HL-60 (cell line): ENCODE data around the gene ITPRIPL2.

Experiments used
- DNase-seq, 2 experiments: peaks; one replicate each; pipeline ENCODE4 v3.0.0-alpha.2; 2010 to 2020; ENCODE audit warnings: low read depth in 1 of 2, low spot score in 1 of 2
- H3K27ac ChIP-seq: fragments of 250-450 bp; sonication (Bioruptor Pico); replicated peaks from 2 replicates; pipeline ENCODE4 v1.5.1; 2020; ENCODE audit warnings: mild to moderate bottlenecking, moderate library complexity
- H3K27me3 ChIP-seq: fragments of 250-450 bp; sonication (Bioruptor Pico); 2 replicates; pipeline ENCODE4 v1.5.1; 2021; ENCODE audit warnings: mild to moderate bottlenecking, moderate library complexity; ENCODE audit not compliant: insufficient read depth, poor library complexity, severe bottlenecking
- H3K4me3 ChIP-seq: replicated peaks from 2 replicates; pipeline ENCODE4 v1.5.1; 2011; ENCODE audit warnings: mild to moderate bottlenecking, control low read depth, low read length; ENCODE audit not compliant: insufficient read depth
- GABPA ChIP-seq: IDR thresholded peaks from 2 replicates; pipeline ENCODE4 v1.6.1; 2012; ENCODE audit warnings: low read depth
- POLR2AphosphoS5 ChIP-seq: IDR thresholded peaks from 2 replicates; pipeline ENCODE4 v1.6.1; 2012; ENCODE audit warnings: low read depth
- SPI1 ChIP-seq: IDR thresholded peaks from 2 replicates; pipeline ENCODE4 v1.6.1; 2012; ENCODE audit warnings: low read depth, mild to moderate bottlenecking, borderline replicate concordance
- TF ChIP-seq, protein P1 (sequence below): IDR thresholded peaks from one replicate; pipeline ENCODE4 v1.5.1; 2011; ENCODE audit warnings: low read length, control low read depth, inconsistent platforms; ENCODE audit not compliant: insufficient read depth
- TF ChIP-seq, protein P2 (sequence below): IDR thresholded peaks from 2 replicates; pipeline ENCODE4 v1.6.1; 2012; ENCODE audit warnings: low read depth; ENCODE audit not compliant: insufficient replicate concordance

The ITPRIPL2 gene

DNA sequence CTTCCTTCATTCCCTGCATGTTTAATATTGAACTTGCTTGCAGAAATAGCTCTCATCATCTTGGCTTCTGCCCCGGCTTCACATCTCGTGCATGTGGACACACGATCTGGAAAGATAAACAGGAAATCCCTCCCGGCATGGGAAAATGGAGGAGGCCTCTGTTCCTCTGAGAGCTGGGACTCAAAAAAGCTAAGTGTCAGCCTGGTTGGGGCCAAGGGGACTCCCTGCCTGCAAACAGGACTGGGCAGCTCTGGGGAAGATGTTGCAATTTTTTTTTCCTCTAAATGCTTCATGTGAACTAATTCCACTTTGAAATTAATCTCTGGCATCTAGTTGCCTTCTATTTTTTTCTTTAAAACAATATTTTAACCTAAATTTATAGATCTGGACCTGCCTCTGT lies 24.8 kb downstream of the ITPRIPL2 start:
- DNase-seq = no peak
- Histone ChIP-seq H3K4me3 (no peak overlapping the region), H3K27me3 (no peaks in the 10 kb centered on the region), H3K27ac (no peak overlapping the region)
- TF ChIP-seq, protein P1, sequence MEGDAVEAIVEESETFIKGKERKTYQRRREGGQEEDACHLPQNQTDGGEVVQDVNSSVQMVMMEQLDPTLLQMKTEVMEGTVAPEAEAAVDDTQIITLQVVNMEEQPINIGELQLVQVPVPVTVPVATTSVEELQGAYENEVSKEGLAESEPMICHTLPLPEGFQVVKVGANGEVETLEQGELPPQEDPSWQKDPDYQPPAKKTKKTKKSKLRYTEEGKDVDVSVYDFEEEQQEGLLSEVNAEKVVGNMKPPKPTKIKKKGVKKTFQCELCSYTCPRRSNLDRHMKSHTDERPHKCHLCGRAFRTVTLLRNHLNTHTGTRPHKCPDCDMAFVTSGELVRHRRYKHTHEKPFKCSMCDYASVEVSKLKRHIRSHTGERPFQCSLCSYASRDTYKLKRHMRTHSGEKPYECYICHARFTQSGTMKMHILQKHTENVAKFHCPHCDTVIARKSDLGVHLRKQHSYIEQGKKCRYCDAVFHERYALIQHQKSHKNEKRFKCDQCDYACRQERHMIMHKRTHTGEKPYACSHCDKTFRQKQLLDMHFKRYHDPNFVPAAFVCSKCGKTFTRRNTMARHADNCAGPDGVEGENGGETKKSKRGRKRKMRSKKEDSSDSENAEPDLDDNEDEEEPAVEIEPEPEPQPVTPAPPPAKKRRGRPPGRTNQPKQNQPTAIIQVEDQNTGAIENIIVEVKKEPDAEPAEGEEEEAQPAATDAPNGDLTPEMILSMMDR = no peak
- TF ChIP-seq GABPA (no peak), SPI1 (no peak), POLR2AphosphoS5 (no peak)
- TF ChIP-seq, protein P2, sequence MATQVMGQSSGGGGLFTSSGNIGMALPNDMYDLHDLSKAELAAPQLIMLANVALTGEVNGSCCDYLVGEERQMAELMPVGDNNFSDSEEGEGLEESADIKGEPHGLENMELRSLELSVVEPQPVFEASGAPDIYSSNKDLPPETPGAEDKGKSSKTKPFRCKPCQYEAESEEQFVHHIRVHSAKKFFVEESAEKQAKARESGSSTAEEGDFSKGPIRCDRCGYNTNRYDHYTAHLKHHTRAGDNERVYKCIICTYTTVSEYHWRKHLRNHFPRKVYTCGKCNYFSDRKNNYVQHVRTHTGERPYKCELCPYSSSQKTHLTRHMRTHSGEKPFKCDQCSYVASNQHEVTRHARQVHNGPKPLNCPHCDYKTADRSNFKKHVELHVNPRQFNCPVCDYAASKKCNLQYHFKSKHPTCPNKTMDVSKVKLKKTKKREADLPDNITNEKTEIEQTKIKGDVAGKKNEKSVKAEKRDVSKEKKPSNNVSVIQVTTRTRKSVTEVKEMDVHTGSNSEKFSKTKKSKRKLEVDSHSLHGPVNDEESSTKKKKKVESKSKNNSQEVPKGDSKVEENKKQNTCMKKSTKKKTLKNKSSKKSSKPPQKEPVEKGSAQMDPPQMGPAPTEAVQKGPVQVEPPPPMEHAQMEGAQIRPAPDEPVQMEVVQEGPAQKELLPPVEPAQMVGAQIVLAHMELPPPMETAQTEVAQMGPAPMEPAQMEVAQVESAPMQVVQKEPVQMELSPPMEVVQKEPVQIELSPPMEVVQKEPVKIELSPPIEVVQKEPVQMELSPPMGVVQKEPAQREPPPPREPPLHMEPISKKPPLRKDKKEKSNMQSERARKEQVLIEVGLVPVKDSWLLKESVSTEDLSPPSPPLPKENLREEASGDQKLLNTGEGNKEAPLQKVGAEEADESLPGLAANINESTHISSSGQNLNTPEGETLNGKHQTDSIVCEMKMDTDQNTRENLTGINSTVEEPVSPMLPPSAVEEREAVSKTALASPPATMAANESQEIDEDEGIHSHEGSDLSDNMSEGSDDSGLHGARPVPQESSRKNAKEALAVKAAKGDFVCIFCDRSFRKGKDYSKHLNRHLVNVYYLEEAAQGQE = no peak

GRCh38 chr16:19139436-19140091 lies 25.8 kb downstream of the ITPRIPL2 start:
- H3K27ac ChIP-seq = no peak overlapping the region
- TF ChIP-seq POLR2AphosphoS5 (no peak), GABPA (no peak), SPI1 (no peak)
- TF ChIP-seq, protein P2 = no peak
- TF ChIP-seq, protein P1 = no peak
- DNase-seq = no peak
- no peaks in the 10 kb centered on the region for H3K27me3 ChIP-seq
- no peak overlapping the region for H3K4me3 ChIP-seq

DNA sequence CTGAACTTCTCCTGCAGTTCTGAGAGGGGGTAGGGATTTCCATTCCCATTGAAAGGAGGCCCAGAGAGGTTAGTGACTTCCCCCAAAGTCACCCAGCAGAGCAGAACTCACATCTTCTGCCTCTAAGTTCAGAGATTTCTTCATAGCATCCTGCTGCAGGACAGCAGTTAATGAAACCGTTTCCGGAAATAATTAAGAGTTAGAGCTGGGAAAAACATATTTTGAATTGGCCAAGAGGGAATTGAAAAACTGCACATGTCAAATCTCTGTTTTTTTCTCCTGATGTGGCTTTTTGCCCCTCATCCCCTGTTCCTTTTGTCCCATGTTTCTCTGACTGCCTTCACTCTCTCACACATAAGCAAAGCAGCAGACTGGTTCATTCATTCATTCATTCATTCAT lies 26.6 kb downstream of the ITPRIPL2 start:
- DNase-seq = no peak
- TF ChIP-seq SPI1 = no peak
- TF ChIP-seq, protein P2 = no peak
- TF ChIP-seq POLR2AphosphoS5 = no peak
- TF ChIP-seq GABPA = no peak
- TF ChIP-seq, protein P1 = no peak
- Histone ChIP-seq H3K4me3 (no peak overlapping the region), H3K27me3 (no peaks in the 10 kb centered on the region), H3K27ac (no peak overlapping the region)
